ENCODE results near the gene LGALS4.
"Not testable (repeated sequence)": the region's sequence is repeated elsewhere in the genome, so short reads cannot be mapped to it uniquely, and the experiment has no call there.

GRCh38 chr19:38790507-38791403, 22.0 kb downstream of the LGALS4 start:
- TF ChIP-seq CTCF (conservative IDR thresholded peaks at IDR 0.05; ENCODE audit: low read depth in 2 of 2); POLR2AphosphoS5 (IDR thresholded peaks at IDR 0.05; ENCODE audit: low read depth); CREB1 (CRISPR knock-in tag; IDR thresholded peaks at IDR 0.05; ENCODE audit: low read depth); JUNB (IDR thresholded peaks at IDR 0.05; ENCODE audit: unreplicated experiment); EZH2phosphoT487 (IDR thresholded peaks at IDR 0.05; ENCODE audit: unreplicated experiment); STAT1 (IDR thresholded peaks at IDR 0.05; ENCODE audit: unreplicated experiment); EZH2 (IDR thresholded peaks at IDR 0.05; ENCODE audit: low read depth, unreplicated experiment): not testable (repeated sequence)

Measured in GM23338 (cell line).